SK-N-SH (cell line): ENCODE measurements around the gene HTR1D. TPM values are rescaled to one million over a fixed set of nuclear protein-coding genes. Genes with fewer than 3 reads are reported as not detected.

Experiments used
- CTCF ChIA-PET: fragments of 300-600, 350-600 bp; formaldehyde crosslinking; extraction: SDS; loops from one replicate; lab custom pipeline; 2021; lab: Yijun Ruan, JAX
- POLR2A ChIA-PET: fragments of 350-600 bp; sonication (Branson Sonifier 250); formaldehyde crosslinking; extraction: SDS; loops from one replicate; lab custom pipeline; 2020; ENCODE audit warnings: antibody characterized with exemption, inconsistent platforms; lab: Yijun Ruan, JAX
- DNase-seq: peaks from one replicate; pipeline ENCODE4 v3.0.0; 2012
- H2AFZ ChIP-seq: fragments of 200-600 bp; sonication (generic); 2 replicates; pipeline ENCODE4 v1.8.1; 2016; ENCODE audit warnings: antibody characterized with exemption, mild to moderate bottlenecking, low read depth
- H3F3A ChIP-seq: fragments of 200-600 bp; sonication (generic); replicated peaks from 2 replicates; pipeline ENCODE3; 2016; ENCODE audit warnings: antibody characterized with exemption, mild to moderate bottlenecking; ENCODE audit not compliant: insufficient read depth
- H3K27ac ChIP-seq, 2 experiments: fragments of 200-500 bp in 1 of 2; fragments of 200-600 bp in 1 of 2; sonication (Bioruptor generic) in 1 of 2; sonication (generic), shearing (Covaris generic) in 1 of 2; 2 replicates each; pipeline versions ENCODE4 v1.5.1 to v1.6.1; 2014 to 2016; ENCODE audit warnings: low read depth in 2 of 2, inconsistent platforms in 1 of 2, low read length in 1 of 2, mild to moderate bottlenecking in 1 of 2, mixed read lengths in 1 of 2
- H3K27me3 ChIP-seq: fragments of 200-600 bp; sonication (generic), shearing (Covaris generic); 2 replicates; pipeline ENCODE4 v1.6.1; 2016; ENCODE audit warnings: mixed run types; ENCODE audit not compliant: insufficient read depth
- H3K36me3 ChIP-seq, 2 experiments: fragments of 200-500 bp in 1 of 2; fragments of 200-600 bp in 1 of 2; sonication (Bioruptor generic) in 1 of 2; sonication (generic) in 1 of 2; replicated peaks in 1 of 2; 2 replicates each; pipeline versions ENCODE3 to v1.5.1; 2014 to 2016; ENCODE audit warnings: low read length in 1 of 2, mild to moderate bottlenecking in 1 of 2; ENCODE audit not compliant: insufficient read depth in 2 of 2, control insufficient read depth in 1 of 2
- H3K4me1 ChIP-seq, 2 experiments: fragments of 200-500 bp in 1 of 2; fragments of 200-600 bp in 1 of 2; sonication (Bioruptor generic) in 1 of 2; sonication (generic), shearing (Covaris generic) in 1 of 2; 2 replicates each; pipeline versions ENCODE4 v1.5.1 to v1.6.1; 2014 to 2016; ENCODE audit warnings: low read depth in 1 of 2, low read length in 1 of 2, mixed run types in 1 of 2; ENCODE audit not compliant: insufficient read depth in 2 of 2, control insufficient read depth in 1 of 2
- H3K4me2 ChIP-seq: fragments of 200-600 bp; sonication (generic), shearing (Covaris generic); 2 replicates; pipeline ENCODE4 v1.6.1; 2017; ENCODE audit warnings: mixed run types
- H3K4me3 ChIP-seq, 2 experiments: fragments of 200-500 bp in 1 of 2; fragments of 200-600 bp in 1 of 2; sonication (Bioruptor generic) in 1 of 2; sonication (generic), shearing (Covaris generic) in 1 of 2; 2 replicates each; pipeline versions ENCODE4 v1.5.1 to v1.8.1; 2014 to 2016; ENCODE audit warnings: low read depth in 2 of 2, inconsistent platforms in 1 of 2, low read length in 1 of 2, mild to moderate bottlenecking in 1 of 2, mixed read lengths in 1 of 2, moderate library complexity in 1 of 2
- H3K79me2 ChIP-seq: fragments of 200-600 bp; sonication (generic); 2 replicates; pipeline ENCODE4 v1.8.1; 2017; ENCODE audit warnings: mild to moderate bottlenecking; ENCODE audit not compliant: insufficient read depth
- H3K9ac ChIP-seq: fragments of 200-600 bp; sonication (generic); 2 replicates; pipeline ENCODE4 v1.6.1; 2017; ENCODE audit warnings: mixed run types
- H3K9me2 ChIP-seq: fragments of 200-600 bp; sonication (generic); 2 replicates; pipeline ENCODE4 v1.6.1; 2017; ENCODE audit warnings: mixed run types
- H3K9me3 ChIP-seq: fragments of 200-600 bp; sonication (generic); 2 replicates; pipeline ENCODE4 v1.6.1; 2017; ENCODE audit warnings: mixed run types, mild to moderate bottlenecking, moderate library complexity
- H4K20me1 ChIP-seq: fragments of 200-600 bp; sonication (generic); 2 replicates; pipeline ENCODE4 v1.6.1; 2017; ENCODE audit warnings: mild to moderate bottlenecking, mixed run types; ENCODE audit not compliant: insufficient read depth
- CTCF ChIP-seq: fragments of 200-600 bp; sonication (generic); IDR thresholded peaks from 2 replicates; pipeline ENCODE4 v1.6.1; 2017; ENCODE audit warnings: antibody characterized with exemption, mild to moderate bottlenecking, moderate library complexity
- FOXM1 ChIP-seq: IDR thresholded peaks from 2 replicates; pipeline ENCODE4 v1.4.0; 2012; ENCODE audit warnings: low read depth, mild to moderate bottlenecking
- MAX ChIP-seq: IDR thresholded peaks from 2 replicates; pipeline ENCODE4 v1.4.0; 2012; ENCODE audit warnings: low read depth
- MEF2A ChIP-seq: IDR thresholded peaks from 2 replicates; pipeline ENCODE4 v1.4.0; 2012; ENCODE audit warnings: low read depth, borderline replicate concordance
- NRF1 ChIP-seq: IDR thresholded peaks from 2 replicates; pipeline ENCODE4 v1.6.1; 2012; ENCODE audit warnings: low read depth, mild to moderate bottlenecking, low read length
- PBX3 ChIP-seq: IDR thresholded peaks from 2 replicates; pipeline ENCODE4; 2012
- RAD21 ChIP-seq: IDR thresholded peaks from 2 replicates; pipeline ENCODE4 v1.6.1; 2012; ENCODE audit warnings: mild to moderate bottlenecking, low read length
- RCOR1 ChIP-seq: fragments of 150-350 bp; IDR thresholded peaks from 2 replicates; pipeline ENCODE4 v1.6.1; 2017; ENCODE audit warnings: antibody characterized with exemption, low read length
- RXRA ChIP-seq: IDR thresholded peaks from 2 replicates; pipeline ENCODE4 v1.4.0; 2012; ENCODE audit warnings: low read depth, mild to moderate bottlenecking, borderline replicate concordance
- SIN3A ChIP-seq: IDR thresholded peaks from 2 replicates; pipeline ENCODE4 v1.6.1; 2012; ENCODE audit warnings: low read depth, mild to moderate bottlenecking, low read length, moderate library complexity, borderline replicate concordance
- TCF12 ChIP-seq: IDR thresholded peaks from 2 replicates; pipeline ENCODE4 v1.4.0; 2012
- TEAD4 ChIP-seq: IDR thresholded peaks from 2 replicates; pipeline ENCODE4 v1.4.0; 2012; ENCODE audit warnings: mild to moderate bottlenecking, borderline replicate concordance; ENCODE audit not compliant: insufficient read depth
- YY1 ChIP-seq: IDR thresholded peaks from 2 replicates; pipeline ENCODE4 v1.4.0; 2012; ENCODE audit warnings: low read depth, mild to moderate bottlenecking
- ZBTB33 ChIP-seq: IDR thresholded peaks from 2 replicates; pipeline ENCODE4 v1.4.0; 2012; ENCODE audit warnings: low read depth, borderline replicate concordance
- WGBS: methylation state at CpG from one replicate; pipeline ENCODE4 v1.1.6; 2017; ENCODE audit warnings: low lambda C conversion rate; 5-methylcytosine and 5-hydroxymethylcytosine counted together
- polyA plus RNA-seq, 3 experiments: library from polyadenylated mRNA; depleted of rRNA; stranded (reverse); fragments of >200 nt; gene quantifications; 2 replicates each; pipeline ENCODE4 v1.2.3, GENCODE V29; 2012

HTR1D gene
- polyA plus RNA-seq, 1 of the 3 experiments (the other 2 are of a cell fraction): 0.39 TPM

GRCh38 chr1:23179862-23180261 lies 37.4 kb downstream of the HTR1D start:
- Histone ChIP-seq H3K36me3 (no peaks in the 10 kb centered on the region), H3F3A (peaks cover 9% of the 10 kb centered on the region), H3K4me3 (no peak overlapping the region), H2AFZ (no peak overlapping the region), H3K4me2 (no peak overlapping the region), H3K27ac (no peak overlapping the region), H3K79me2 (no peaks in the 10 kb centered on the region), H3K9ac (no peak overlapping the region), H3K9me3 (no peaks in the 10 kb centered on the region), H3K9me2 (no peaks in the 10 kb centered on the region), H4K20me1 (no peaks in the 10 kb centered on the region), H3K27me3 (no peaks in the 10 kb centered on the region), H3K4me1 (peaks cover 0 to 2% of the 10 kb centered on the region in 2 experiments; a peak in 1 of 4 replicates)
- ChIA-PET CTCF (interaction anchor here (0.8 to 3.7 kb wide), 5 partner anchors 35 to 216 kb away, joined by 3 to 32 read pairs (median 3); no protein-coding TSS in a partner anchor), POLR2A (no interaction called here)
- DNase-seq: no peak
- TF ChIP-seq YY1: no peak
- no peak for TF ChIP-seq PBX3
- no peak for TF ChIP-seq RXRA
- no peak for TF ChIP-seq TCF12
- WGBS: 72% methylated on average over 2 of the region's 2 CpGs

- Histone ChIP-seq H2AFZ (no peak overlapping the region), H3K9me2 (no peaks in the 10 kb centered on the region), H3K36me3 (no peaks in the 10 kb centered on the region), H3K4me1 (peaks cover 0 to 2% of the 10 kb centered on the region in 2 experiments; a peak in 1 of 4 replicates), H3F3A (peaks cover 14% of the 10 kb centered on the region), H3K9ac (no peak overlapping the region), H3K27me3 (no peaks in the 10 kb centered on the region), H4K20me1 (no peaks in the 10 kb centered on the region), H3K27ac (no peak overlapping the region), H3K4me2 (no peak overlapping the region), H3K79me2 (no peaks in the 10 kb centered on the region), H3K4me3 (no peak overlapping the region), H3K9me3 (no peaks in the 10 kb centered on the region)
- WGBS: 87% methylated on average over 6 of the region's 6 CpGs
- DNase-seq: peak; percentile 38
- TF ChIP-seq PBX3 (no peak), CTCF (peak; percentile 48), RCOR1 (no peak), TEAD4 (no peak), NRF1 (no peak), MEF2A (no peak), MAX (no peak), RAD21 (peak; percentile 3; the same call in 1 of the 2 replicates), ZBTB33 (no peak), FOXM1 (no peak), SIN3A (no peak)
- ChIA-PET POLR2A (no interaction called here), CTCF (interaction anchor here (0.7 to 3.7 kb wide), 11 partner anchors 9 to 215 kb away, joined by 3 to 32 read pairs (median 3); no protein-coding TSS in a partner anchor)
These were observed 38.4 kb downstream of the HTR1D start for GRCh38 chr1:23178950-23179349.
